GM12801 (cell line): ENCODE results near the gene CDH23.

Experiments
- TF ChIP-seq, protein P1 (sequence below): IDR thresholded peaks from one replicate; pipeline ENCODE4 v1.5.1; 2011; ENCODE audit warnings: control low read depth; ENCODE audit not compliant: insufficient read length; ENCODE audit errors: extremely low read depth

Gene CDH23

DNA sequence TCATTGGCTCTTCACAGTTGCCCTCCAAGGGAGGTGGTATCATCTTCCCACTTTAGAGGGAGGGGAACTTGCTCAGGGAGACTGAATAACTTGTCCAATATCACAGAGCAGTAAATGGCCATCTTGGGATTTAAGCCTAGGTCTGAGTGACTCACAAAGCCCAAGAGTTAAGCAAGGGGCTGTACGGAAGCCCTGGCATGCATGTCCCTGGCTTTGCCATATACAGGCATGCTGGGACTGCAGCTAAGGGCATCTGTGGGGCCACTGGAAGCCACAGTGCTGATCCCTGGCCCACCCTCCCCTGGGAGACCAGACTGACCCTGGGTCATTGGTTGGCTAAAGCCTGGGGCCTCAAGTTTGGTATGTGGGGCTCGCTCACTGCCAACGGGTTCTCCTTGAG is 373.5 kb downstream of the CDH23 start:
- TF ChIP-seq, protein P1, sequence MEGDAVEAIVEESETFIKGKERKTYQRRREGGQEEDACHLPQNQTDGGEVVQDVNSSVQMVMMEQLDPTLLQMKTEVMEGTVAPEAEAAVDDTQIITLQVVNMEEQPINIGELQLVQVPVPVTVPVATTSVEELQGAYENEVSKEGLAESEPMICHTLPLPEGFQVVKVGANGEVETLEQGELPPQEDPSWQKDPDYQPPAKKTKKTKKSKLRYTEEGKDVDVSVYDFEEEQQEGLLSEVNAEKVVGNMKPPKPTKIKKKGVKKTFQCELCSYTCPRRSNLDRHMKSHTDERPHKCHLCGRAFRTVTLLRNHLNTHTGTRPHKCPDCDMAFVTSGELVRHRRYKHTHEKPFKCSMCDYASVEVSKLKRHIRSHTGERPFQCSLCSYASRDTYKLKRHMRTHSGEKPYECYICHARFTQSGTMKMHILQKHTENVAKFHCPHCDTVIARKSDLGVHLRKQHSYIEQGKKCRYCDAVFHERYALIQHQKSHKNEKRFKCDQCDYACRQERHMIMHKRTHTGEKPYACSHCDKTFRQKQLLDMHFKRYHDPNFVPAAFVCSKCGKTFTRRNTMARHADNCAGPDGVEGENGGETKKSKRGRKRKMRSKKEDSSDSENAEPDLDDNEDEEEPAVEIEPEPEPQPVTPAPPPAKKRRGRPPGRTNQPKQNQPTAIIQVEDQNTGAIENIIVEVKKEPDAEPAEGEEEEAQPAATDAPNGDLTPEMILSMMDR: no peak

DNA sequence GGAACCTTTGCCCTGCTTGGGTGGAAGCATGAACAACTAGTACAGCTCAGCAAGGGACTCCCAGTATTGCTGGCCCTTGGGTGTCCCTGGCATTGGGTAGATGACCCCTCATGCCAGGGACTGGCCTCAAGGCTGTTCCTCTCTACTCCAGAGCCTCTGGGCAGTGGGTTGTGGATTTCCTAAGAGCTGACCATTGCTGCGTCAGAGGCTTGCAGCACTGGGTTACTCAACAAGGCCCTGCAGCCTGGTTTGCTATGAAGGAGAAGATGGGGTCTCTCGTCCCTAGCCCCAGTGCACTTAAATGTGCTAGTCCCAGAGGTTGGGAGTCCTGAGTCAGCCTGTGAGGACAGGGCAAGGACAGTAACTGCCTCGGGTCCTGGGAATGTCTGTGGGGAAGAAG is 374.1 kb downstream of the CDH23 start:
- TF ChIP-seq, protein P1: no peak

DNA sequence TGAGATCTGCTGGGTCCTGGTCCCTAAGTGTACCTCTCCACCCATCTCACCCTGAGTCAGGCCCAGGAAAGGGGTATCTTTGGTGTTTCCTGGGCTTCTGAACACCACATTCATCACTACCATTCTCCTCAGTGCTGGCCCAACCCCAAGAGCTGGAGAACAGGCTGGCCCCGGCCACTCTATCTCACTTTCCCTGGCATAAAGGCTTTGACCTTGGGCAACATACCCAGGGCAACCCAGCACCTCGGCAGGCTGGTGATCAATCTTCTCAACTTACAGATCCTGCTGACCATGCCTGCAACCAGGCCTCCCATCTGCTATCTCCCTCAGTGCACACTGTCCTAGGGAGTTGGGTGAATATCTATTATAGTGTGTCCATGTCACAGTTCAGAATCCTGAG is 374.5 kb downstream of the CDH23 start:
- TF ChIP-seq, protein P1: no peak

DNA sequence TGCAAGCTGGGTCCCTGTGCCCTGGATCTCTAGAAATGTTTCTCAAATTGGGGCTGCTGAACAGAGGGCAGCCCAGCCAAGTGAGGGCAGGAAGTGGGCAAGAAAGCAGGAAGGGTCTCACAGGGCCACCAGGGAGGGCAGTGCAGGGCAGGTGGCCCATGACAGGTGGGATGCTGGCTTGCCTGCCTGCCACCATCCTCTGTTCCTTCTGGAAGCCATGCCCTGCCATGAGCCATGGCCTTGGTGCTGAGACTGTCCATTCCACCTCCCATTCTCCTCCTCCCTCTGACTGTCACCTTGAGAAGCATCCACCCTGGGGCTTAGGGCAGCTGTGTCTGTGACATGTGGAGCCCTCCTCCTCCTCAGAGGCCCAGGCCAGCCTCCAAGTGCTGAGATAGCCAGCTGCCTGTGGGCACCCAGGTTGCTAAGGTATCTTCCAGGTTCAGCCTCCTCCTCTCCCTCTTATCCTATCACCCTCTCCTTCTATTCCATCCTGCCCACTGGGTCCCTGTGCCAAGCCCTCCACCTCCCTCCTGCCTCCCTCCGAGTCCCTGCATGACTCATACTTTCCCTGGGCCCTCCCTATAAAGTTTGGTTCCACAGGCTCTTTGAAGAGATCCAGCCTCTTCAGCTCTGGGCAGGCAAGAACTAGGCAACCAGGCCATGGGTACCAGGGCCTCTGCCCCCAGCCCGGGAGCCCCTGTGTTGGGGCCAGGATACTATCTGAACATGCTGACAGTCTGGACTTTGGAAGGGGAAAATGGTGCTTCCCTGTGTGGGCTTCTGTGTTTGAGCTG is 375.3 kb downstream of the CDH23 start:
- TF ChIP-seq, protein P1: no peak

DNA sequence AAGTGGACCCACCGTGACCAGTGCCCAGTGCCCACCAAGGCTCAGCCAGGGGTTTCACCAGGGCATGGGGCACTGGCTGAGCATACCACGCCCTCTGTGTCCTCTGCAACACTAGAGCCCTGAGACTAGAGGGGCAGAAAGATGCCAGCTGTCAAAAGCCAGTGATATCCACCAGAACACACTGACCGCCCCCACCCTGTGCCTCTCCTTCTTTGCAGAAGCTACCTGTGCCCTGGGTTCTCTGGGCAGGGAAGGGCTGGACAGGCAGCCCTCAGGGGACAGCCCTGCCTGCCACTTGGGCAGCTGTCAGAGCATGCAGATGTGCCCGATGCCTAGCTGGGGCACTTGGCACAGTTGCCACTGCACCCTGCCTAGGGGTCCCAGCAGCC is 376.1 kb downstream of the CDH23 start:
- TF ChIP-seq, protein P1: no peak

- TF ChIP-seq, protein P1: no peak
These were observed 376.7 kb downstream of the CDH23 start, which contains the start of gene VSIR for GRCh38 chr10:71773221-71773971. VSIR (minus strand) TSS chr10:71773520; CDS start chr10:71773439, 81 bp downstream.

DNA sequence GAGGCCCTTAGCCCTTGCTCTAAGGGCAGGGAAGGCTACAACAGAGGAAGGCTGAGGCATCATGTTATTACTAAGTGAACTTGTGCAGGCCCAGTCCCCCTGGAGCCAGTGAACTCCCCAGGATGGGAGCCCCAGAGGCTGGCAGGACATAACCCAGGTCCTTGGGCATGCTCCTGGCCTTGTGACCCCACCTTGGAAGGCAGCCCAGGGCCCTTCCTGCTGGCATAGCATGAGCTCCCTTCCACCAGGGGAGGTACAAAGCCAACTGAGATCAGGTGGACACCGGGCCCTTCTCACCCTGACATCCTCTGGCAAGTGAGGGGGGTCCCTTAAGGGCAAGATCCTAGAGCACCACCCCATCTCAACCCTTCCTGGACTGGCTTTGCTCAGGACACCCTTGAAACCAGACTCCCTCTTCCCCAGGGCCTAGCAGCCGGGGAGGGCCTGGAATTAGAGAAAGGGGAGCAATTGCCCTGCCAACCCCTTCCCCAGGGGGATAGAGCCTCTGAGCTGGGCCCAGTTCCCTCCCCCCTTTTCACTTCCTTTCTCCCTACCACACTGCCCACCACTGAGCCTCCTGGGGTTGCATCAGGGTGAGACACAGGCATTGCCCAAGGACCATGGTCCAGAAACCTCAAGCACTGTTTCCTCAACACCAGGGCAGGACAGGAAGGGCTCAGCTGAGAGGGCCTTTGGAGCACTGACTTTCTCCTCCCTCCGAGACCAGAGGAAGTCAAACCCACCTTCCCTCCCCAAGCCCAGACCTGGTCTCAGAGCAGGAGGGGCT is 378.4 kb downstream of the CDH23 start:
- TF ChIP-seq, protein P1: no peak
